Stimulated activated CD8-positive, alpha-beta memory T cell treated with anti-CD3 and anti-CD28 coated beads, Interleukin-7, amount 100 ng/mL, for 4 hours (primary cell): ENCODE data around the gene CEP170.
A peak's percentile ranks its signal among the peaks of the same experiment; 100 is the strongest.

ENCODE experiments used
- DNase-seq, 2 donors: peaks; one replicate each; pipeline ENCODE4 v3.0.0-alpha.2; 2020; ENCODE audit warnings: low read depth in 2 of 2

CEP170 gene

DNA sequence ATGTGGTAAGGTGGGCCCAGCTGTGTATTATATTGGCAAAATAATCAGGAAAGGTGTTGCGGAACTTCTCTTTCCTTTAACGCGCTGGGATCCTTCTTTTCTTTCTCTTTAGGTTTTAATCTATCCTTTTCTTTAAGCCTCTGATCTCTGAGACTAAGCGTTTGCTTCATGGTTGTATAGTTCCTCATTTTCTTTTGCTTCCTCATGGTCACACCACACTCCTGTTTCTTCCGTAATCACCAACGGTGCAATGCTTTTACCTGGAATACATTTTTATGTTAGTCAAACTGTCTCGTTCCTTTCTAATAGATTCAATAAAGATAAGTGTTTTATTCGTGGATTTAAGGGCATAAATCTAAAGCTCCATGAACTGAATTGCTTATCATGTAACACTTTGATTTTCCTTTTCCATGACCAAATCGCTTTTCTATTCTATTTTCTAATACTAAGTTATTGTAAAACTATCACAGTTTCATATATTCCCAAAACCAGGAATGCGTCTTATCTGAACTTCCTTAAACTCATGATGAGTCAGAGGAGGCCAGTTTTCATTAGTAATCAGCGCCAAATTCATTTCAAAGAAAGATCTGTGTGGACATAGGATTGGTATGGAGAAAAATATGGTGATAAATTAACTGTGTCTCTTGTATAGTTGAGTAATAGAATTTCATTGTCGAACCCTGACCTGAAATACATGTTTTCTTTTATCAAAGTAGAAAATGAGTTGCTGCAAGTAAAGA, 13.0 kb upstream of the CEP170 start:
- DNase-seq: no peak

DNA sequence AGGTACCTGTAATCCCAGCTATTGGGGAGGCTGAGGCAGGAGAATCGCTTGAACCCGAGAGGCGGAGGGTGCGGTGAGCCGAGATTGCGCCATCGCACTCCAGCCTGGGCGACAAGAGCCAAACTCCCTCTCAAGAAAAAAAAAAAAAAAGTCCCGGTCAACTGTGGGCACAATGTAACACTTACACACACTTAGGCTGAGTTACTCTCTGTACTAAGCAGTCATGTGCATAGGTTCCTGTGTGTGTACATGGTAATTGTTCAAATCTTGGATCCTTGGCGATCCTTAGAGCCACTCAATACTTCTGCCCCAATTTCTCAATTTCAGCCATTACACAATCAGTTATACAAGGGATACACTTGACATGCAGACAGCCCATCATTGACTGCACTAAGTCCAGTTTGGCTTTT, 12.4 kb upstream of the CEP170 start:
- no peak for DNase-seq

DNA sequence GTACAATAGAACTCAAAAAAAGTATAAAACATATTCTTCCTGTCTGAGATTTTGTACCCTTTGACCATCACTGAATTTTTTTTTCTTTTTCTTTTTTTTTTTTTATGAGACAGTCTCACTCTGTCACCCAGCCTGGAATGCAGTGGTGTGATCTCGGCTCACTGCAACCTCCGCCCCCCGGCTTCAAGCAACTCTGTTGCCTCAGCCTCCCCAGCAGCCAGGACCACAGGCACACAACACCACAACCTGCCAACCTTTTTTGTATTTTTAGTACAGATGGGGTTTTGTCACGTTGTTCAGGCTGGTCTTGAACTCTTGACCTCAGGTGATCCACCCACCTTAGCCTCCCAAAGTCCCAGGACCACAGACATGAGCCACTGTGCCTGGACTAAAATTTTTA, 11.2 kb upstream of the CEP170 start:
- no peak for DNase-seq

DNA sequence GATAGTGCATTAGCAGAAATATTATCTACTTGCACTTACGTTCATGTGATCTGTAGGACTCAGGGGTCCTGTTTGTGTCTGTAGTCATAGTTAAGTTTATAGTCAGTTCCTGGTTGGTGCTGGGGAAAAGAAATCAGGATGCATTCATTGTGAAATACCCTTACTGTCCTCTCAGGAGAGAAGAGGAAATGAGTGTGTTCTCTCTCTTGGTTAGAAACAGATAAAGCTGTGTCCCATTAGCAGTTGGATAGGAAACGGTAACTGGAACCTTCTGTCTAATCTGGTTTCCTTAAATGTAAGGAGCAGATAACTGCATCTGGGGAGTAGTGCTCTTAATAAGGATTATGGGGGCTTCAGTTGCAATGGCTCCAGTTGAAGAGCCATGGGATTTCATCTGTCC, 9.6 kb upstream of the CEP170 start:
- DNase-seq: no peak

DNA sequence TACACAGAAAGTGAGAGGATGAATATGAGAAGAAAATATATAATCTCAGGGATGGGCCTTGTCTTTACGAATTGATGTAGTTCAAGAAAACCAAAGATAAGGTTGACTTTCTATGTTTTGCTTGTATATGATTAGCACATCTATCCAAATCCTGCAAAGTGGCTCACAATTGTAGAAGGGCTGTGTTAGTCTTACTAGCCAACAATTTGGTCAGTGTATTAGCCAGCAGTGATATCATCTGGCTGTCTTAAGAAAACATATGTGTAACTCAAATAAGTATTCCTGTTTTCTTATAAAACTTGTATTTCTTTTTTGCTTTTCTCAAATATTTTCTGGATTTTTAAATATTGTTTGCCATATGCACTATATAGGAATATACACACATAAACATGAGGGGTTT, 6.3 kb upstream of the CEP170 start:
- DNase-seq: no peak

DNA sequence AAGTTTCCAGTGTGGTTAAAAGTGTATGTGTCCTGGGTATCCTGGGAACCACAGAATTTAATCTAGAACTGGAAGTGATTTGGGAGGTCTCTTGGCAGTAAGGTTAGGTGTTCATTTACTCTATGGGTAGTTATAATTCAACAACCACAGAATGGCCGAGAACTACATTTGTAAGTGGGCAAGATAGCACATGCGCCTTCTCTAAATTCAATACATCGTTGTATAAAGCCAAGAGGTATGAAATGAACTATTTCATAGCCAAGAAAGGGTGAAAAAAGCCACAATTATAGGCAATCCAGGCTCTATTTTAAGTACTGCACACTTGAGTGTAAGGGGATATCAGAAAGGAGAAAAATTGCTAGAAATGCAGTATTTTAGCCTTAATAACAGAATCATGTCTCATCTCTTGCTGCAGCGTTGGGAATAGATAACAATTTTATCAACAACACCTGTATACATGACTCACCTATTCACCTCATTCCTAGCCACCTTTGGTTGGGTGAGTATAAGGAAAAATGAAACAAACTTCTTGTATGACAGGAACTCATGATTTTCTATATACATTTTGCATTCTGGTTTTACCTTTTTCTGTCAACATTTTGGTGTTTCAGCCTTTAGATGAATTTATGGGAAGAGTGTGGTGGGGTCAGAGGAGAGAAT, 5.3 kb upstream of the CEP170 start:
- DNase-seq: no peak

DNA sequence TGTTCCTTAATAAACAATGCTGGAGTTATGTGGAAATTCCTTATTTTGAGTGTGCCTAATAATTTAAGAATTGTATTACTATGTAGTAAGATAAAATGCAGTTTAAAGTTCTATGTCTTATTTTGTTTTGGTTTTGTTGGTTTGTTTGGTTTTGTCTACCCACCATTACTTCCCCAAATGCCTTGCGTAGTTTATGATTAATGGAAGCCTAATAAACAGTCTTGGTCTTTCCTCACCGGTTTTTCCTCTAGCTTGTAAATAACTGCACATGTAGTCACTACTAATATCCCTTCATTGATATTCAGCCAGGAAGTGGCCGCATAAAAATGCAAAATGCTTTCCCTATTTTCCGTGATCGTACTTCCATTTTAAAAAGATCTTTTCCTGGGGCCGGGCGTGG, 3.6 kb upstream of the CEP170 start:
- no peak for DNase-seq

DNA sequence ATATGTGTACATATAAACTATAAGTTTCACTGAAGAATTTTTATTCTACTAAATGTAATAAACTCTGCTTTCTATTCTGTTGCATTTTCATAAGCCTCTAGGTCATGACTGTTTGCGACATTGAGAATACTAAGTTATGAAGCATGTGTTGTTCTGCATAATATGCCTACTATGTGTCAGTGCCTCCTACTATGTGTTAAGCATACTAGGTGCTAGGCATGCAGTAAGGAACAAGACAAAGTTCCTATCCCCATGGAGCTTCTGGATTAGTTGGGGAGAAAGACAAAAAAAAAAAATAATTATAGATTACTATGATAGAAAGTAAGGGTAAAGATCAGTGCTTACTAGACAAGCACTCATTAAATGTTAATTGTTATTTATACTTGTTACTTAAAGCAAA, 2.1 kb upstream of the CEP170 start:
- no peak for DNase-seq

DNA sequence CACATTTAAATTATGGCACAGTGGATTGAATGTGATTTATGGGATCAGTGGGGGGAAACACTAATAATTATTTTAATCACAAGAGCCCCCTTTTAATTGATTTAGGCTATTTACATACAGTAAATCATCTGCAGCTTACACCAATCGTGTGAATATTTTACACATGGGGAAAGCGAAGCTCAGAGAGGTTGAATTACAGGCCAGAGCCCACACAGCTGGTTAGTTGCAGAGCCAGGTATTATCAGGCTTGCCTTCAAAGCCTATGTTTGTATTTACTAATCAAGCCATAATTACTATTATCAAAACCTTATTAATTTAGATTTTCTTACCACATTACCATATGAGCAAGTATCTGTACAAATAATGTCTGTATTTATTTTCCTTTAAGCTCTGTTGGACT, 1.5 kb upstream of the CEP170 start:
- no peak for DNase-seq

DNA sequence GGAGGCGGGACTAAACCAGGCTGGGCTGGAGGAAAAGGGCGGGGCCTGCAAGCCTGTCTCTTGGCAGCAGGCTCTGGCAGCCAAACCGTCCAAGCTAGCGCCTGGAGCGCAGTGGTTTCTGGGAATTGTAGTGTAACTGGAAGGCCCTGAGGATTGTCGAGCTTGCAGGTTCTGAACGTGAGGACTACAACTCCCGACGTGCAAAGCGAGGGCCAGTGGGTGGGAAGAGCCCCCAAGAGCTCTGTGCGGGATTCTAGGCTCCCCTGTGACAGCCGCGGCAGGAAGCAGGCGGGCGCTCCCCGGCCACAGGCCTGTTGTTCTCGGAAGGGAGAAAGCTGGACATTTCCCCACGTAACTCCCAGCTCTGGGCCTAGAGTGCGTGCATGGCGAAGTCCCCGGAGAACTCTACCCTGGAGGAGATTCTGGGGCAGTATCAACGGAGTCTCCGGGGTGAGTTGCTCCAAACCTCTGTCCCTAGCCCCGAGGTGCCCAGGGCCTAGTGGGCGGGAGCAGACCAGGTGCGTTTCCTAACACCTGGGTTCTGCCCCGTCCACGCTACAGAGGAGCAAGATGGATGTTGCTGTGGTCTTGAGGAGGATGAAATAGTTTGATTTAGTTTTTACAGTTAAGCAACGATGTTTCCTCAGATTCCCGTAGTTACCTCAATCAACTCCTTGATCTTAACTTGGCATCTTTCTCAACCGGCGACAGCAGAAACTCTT, 871 bp upstream of the CEP170 start, which contains the start of gene SDCCAG8:
Gene SDCCAG8 (plus strand): TSS at position 251 of the 722 bp plus-strand sequence. CDS start 133 bp downstream, at position 384.
- DNase-seq: peak; percentile 89 to 92

DNA sequence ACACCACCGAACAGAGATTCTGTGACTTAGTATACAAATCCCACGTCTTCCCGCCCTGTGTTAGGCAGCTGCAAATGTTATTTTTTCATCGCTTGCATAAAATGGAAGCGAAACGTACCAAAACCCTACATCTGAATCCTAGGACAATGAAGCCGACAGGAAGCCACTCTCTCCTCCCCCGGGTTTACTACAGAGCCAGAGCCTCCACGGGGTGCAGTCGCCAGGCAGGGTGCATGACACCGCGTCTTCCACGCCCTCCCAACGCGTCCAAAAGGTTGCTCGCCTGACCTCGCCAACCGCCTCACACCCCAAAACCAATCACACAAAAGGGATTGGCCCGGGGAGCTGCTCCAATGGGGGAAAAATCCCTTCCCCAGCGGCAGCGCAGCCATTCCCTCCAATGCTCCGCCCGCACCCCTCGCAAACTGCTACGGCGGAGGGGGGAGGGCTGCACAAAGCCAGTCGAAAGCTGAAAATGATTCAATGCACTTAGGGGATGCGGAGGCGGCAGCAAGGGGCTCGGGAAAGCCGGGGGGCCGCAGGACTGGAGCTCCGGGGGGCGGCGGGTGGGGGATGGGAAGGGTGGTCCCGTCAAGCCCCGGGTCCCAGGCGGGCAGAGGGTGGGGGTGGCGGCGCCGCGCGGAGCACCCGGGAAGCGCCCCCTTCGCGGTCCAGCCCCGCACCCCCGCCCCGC, 701 bp downstream of the CEP170 start:
- peak; percentile 35 to 60 for DNase-seq

DNA sequence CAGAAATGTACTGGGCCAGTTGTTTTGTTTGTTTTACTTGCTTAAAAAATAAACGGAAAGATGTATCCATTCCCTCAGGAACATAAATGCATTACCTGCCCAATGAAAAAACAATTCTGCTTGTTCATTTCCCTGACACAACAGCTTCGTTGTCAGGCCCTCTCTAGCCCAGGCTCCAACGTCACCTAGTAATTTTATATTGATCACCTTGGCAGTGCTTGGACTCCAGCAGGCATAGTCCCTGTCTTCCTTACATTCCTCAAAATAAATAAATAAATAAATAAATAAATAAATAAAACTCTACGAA, 1.2 kb downstream of the CEP170 start:
- no peak for DNase-seq

DNA sequence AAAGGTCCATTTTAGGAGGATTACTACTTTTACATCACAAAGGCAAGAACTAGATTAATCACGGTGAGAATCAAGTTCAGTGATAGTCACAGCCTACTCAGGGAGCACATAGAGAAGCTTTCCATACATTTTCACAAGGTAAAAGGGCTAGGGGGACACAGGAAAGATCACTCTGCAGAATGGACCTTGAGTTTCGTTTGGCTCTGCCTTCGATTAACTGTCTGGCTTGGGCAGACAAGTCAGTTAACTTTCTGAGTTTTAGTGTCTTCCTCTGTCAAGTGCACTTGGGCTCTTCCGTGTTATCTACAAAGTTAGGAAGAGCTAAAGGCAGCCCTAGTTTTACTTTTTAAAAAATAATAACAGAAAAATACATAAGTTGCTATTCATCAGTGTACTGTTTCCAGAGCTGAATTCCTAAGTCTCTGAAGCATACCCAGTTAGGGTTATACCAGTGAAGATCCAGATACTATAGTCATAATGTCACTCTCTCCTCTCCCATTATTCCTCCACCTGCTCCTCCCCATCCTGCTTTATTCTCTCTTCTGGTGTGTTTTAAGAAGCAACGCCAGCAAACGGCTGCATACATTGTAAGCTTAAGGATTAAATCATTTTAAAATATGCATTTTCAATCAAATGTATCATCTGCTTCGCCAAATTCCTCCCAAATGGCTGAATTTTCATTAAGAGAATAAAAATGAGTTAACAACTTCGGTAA, 1.7 kb downstream of the CEP170 start:
- DNase-seq: no peak

DNA sequence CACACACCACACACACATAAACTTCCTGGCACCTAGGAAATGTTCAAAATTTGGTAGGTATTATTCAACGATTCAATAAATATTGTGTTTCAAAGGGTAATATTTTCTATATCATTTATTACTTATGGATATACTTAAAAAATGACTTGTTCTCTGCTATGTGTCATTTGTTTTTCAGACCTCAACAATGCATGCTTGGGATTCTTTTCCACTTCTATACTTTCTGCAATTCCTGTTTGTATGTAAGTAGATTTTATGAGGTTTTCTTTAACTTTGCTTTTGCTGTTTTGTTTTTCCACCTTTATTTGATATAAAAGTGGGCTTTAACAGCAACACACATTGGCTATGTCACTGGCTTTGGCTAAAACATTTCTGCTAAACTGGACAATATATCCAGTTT, 3.5 kb downstream of the CEP170 start:
- no peak for DNase-seq

DNA sequence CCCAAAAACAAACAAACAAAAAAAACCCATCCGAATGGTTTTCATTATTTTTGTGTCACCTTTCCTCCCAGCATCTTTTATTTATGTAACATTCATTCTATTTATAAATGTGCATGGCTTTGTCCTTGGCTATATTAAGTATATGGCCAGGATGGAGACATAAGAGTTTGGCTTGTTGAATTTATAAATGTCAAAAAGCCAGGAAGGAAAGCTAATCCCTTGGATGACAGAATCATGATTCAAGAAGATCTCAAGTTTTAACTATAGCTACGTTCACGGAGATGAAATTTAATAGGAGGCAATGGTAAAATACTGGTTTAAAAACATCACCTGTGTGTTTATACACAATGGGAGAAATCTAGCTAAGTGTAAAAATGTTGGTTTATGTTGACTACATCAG, 5.0 kb downstream of the CEP170 start:
- DNase-seq: no peak

DNA sequence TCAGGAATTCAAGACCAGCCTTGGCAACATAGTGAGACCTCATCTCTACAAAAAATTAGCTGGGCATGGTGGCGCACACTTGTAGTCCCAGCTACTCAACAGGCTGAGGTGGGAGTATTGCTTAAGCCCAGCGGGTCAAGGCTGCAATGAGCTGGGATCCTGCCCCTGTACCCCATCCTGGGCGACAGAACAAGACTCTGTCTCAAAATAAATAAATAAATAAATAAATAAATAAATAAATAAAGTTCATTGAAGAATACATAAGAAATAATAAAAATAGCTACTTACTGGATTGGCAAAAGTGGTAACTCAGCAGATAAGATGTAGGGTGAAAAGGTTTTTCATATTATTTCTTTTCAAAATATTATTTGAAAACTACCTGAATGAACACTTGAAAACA, 5.9 kb downstream of the CEP170 start:
- no peak for DNase-seq

DNA sequence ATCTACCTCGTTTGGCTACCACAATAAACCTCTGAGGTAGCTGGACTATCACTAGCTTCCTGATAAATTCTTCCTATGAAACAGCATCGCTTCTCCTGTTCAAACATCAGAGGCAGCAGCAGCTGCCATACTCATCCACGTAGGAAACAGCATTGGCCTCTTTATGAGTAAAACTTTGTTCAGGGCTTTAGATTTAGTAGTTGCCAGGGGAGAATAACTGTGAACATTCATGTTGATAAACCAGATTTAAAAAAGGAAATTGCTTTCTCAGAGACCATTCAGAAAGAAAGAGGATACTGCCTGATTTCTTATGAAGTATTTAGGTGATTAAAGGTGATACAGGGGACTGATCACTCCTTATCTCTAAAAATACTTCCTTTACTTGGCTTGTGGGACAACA, 7.2 kb downstream of the CEP170 start:
- DNase-seq: no peak

DNA sequence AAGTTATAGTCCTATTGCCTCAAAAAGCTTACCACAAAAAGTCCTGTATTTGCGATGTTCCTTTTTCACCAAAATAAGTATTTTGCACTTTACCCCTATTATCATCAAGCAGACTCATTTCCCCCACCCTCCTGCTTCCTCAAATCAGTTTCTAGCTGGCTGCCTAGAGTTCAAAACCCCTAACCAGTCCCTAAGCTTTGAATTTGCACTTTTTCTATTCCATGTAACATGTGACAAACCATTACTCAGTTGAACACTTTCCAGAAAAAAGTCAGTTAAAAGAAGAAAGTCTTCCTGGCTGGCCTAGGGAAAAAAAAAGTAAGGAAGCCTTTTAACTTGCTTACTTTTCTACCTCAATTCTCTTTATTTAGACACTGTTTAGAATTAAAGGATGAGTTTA, 8.2 kb downstream of the CEP170 start:
- no peak for DNase-seq

DNA sequence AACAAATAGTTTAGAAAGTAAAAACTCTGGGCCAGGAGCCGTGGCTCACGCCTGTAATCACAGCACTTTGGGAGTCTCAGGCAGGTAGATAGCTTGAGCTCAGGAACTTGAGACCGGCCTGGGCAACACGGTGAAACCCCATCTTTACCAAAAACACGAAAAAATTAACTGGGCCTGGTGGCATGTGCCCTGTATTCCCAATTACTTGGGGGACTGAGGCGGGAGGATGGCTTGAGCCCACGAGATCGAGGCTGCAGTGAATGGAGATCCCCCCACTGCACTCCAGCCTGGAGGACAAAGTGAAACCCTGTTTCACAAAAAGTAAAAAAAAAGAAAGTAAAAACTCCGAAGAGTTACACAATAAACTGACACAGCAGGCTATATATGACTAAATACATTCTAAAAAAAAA, 10.6 kb downstream of the CEP170 start:
- no peak for DNase-seq

DNA sequence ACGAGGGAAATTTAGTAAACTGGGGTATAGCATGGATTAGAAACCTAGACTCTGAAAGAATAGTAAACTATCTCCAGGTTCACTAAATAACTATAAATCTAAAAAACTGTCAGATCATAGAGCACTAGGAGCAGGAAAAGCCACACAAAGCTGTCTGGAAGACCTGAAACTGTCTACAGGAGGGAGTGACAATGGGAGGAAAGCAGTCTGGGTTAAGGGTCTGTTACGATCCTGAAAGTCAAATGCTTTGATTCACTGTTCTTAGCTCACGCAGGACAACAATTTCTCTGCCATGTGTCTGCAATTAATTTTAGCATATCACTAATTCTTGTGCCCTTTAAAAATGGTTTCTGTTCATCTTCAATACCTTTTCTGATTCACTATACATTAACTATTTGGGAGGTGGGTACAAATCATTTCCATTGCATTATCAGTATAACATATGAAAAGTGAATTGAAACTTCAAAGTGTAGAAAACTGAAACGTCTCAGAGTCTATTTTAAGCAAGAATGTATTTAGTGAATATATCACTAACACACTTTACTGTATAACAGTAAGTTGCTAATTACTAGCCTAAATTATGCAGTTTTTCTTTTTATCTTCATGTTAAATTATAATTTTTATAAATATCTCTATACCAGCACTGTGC, 18.4 kb downstream of the CEP170 start:
- DNase-seq: no peak

DNA sequence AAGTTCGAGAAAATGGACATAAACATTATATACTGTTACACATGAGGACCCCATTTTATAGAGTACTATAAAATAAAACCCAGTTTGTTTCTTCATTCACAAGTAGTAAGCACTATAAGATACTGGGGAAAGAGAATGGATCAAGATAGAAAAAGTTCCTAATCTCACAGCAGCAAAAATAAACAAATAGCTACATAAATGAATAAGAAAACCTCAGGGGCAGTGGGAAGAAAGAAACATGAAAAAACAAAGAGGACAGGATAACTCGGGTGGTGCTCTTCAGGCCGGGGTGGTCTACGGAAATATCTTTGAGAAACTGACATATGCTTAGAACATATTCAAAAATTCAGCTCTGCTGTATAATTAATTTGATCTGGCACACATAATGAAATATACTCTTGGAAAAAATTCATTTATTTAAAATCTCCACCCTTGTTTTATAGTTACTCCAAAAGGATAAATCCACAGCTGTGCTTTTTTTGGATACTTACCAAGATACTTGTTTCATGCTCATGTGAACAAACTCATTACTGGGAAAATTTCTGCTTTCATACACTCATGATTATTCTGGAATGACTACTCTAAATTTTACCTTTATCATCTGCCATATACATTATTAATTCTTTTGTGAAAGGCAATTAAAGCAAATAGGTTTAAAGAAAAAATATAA, 20.0 kb downstream of the CEP170 start:
- DNase-seq: no peak
